Measurements from ENCODE around the gene GTF3C4. TPM values are rescaled to one million over a fixed set of nuclear protein-coding genes. Genes with fewer than 3 reads are reported as not detected.

GTF3C4 gene
- total RNA-seq, 4 donors from 2014 or later, result 16.6 to 25.9 (median 24.1) TPM

DNA sequence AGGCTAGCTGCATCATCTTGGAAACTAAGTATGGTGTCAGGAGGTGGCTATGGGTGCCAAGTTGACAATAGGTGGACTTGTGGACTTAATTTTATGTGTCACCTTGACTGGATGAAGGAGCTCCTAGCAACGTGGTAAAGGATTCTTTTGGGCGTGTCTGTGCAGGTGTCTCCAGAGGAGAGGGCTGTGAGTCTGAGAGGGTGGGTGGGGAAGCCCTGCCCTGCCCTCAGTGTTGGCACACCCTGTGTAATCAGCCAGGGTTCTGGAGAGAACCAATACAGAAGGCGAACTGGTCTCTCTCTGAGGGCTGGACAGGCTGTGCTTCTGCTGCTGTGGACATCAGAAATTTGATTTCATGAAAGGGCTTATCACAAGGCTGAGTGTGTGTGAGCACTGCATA is 61.0 kb downstream of the GTF3C4 start:
- TF ChIP-seq POLR2A (IDR thresholded peaks at IDR 0.05) (no peak), EP300 (IDR thresholded peaks at IDR 0.05) (no peak), CTCF (IDR thresholded peaks at IDR 0.05) (no peak), POLR2AphosphoS5 (IDR thresholded peaks at IDR 0.05) (no peak)
- no peaks in the 10 kb centered on the region for H3K36me3 ChIP-seq
- H3K4me3 ChIP-seq, result no peak overlapping the region
- no peak for DNase-seq (ENCODE audit: low spot score in 2 of 2)
- WGBS, result 65% methylated on average over 3 of the region's 3 CpGs
- peaks cover 53% of the 10 kb centered on the region for H3K4me1 ChIP-seq
- H3K9me3 ChIP-seq, result no peaks in the 10 kb centered on the region
- no peaks in the 10 kb centered on the region for H3K27me3 ChIP-seq
- peak overlapping the region; percentile 91 for H3K27ac ChIP-seq

DNA sequence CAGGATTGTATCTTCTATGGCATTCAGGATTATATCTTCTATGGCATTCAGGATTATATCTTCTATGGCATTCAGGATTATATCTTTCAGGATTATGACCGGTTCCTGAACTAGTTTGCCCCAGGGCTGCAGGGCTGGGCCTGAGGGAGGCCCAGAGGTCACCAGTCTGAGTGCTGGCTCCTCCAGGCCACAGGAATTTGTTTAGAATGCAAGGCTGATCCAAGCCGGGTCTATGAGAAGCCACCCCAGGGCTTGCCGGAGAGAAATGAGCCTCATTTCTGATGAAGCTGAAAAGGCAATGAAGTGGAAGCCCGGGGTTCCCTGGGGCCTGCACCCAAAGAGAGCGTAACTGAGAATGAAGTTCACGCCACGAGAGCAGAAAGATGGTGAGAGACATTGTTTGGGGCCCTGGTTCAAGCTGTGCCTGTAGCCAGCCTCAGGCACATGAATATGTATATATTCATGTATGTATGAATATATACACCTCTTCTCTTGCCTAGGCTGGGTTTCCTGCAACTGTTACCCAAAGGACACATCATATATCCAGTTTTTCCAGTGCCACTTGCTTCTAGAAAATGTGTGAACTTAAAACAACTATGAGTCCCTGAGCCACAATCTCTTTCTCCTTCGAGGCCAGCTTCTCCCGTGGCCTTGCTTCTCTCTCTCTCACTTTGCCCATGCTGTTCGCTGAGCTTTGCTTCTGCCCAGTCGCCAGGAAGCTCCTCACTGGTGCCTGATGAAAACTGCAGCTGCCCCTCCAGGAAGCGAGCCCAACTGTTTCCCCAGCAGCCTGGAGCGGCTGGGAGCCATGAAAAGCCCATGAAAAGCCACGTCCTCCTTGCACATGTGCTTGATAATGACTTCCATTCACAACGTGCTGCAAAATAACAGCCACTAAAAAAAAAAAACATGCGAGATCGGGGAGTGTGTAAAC is 62.3 kb downstream of the GTF3C4 start:
- H3K4me3 ChIP-seq, result no peak overlapping the region
- no peaks in the 10 kb centered on the region for H3K9me3 ChIP-seq
- no peaks in the 10 kb centered on the region for H3K27me3 ChIP-seq
- TF ChIP-seq POLR2AphosphoS5 (IDR thresholded peaks at IDR 0.05) (no peak), EP300 (IDR thresholded peaks at IDR 0.05) (no peak), POLR2A (IDR thresholded peaks at IDR 0.05) (no peak), CTCF (IDR thresholded peaks at IDR 0.05) (no peak)
- peaks cover 53% of the 10 kb centered on the region for H3K4me1 ChIP-seq
- peak overlapping the region; percentile 91 for H3K27ac ChIP-seq
- WGBS, result 58% methylated on average over 17 of the region's 17 CpGs
- no peaks in the 10 kb centered on the region for H3K36me3 ChIP-seq
- no peak for DNase-seq (ENCODE audit: low spot score in 2 of 2)

GRCh38 chr9:132733260-132733815 is 63.1 kb downstream of the GTF3C4 start:
- no peak for DNase-seq (ENCODE audit: low spot score in 2 of 2)
- H3K4me3 ChIP-seq, result no peak overlapping the region
- H3K36me3 ChIP-seq, result no peaks in the 10 kb centered on the region
- 67% methylated on average over 22 of the region's 22 CpGs for WGBS
- peaks cover 52% of the 10 kb centered on the region for H3K4me1 ChIP-seq
- no peaks in the 10 kb centered on the region for H3K9me3 ChIP-seq
- no peaks in the 10 kb centered on the region for H3K27me3 ChIP-seq
- TF ChIP-seq CTCF (IDR thresholded peaks at IDR 0.05) (no peak), POLR2A (IDR thresholded peaks at IDR 0.05) (no peak), POLR2AphosphoS5 (IDR thresholded peaks at IDR 0.05) (no peak), EP300 (IDR thresholded peaks at IDR 0.05) (no peak)
- peak overlapping the region; percentile 91 for H3K27ac ChIP-seq

DNA sequence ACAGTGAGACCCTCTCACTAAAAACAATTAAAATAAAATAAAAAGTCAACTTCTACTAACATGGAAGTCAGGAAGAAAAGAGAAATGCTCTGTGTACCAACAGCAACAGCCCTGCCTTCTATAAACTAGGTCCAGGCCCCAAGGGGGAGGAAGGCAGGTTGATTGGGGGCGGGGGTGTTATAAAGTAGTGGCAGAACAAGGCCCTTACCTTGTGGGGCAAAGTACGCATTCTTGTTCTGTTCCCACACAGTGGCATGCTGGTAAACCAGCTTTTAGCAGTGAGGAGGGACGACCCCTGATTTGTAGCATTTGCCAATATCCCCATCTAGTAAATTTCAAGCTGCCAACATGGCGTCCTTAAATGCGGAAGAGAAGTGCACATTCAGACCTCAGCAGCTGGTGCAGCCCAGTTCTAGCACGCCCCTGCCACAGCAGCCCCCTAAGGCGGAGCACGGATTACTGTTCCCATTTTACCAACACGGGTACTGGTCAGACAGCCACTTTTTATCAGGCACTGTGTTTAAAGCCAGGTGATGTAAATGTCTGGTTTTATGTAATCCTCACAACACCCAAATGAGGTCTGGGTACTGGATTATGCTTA is 69.5 kb downstream of the GTF3C4 start:
- TF ChIP-seq CTCF (IDR thresholded peaks at IDR 0.05) (no peak), POLR2AphosphoS5 (IDR thresholded peaks at IDR 0.05) (no peak), POLR2A (IDR thresholded peaks at IDR 0.05) (no peak), EP300 (IDR thresholded peaks at IDR 0.05) (no peak)
- peaks cover 13% of the 10 kb centered on the region for H3K27me3 ChIP-seq
- H3K36me3 ChIP-seq, result no peaks in the 10 kb centered on the region
- 92% methylated on average over 9 of the region's 9 CpGs for WGBS
- H3K4me1 ChIP-seq, result peaks cover 1% of the 10 kb centered on the region
- H3K27ac ChIP-seq, result no peak overlapping the region
- H3K9me3 ChIP-seq, result no peaks in the 10 kb centered on the region
- no peak overlapping the region for H3K4me3 ChIP-seq
- no peak for DNase-seq (ENCODE audit: low spot score in 2 of 2)
